DND-41 (cell line): Measurements from ENCODE around the gene PGLYRP3.
"Not testable (repeated sequence)": the region's sequence is repeated elsewhere in the genome, so short reads cannot be mapped to it uniquely, and the experiment has no call there.

Source experiments
- ATAC-seq: fragments of 200-7000 bp; cut with Tn5 transposase; 3 replicates; pipeline ENCODE4 v1.9.1; 2021; ENCODE audit warnings: low read depth; ENCODE audit not compliant: insufficient read depth
- DNase-seq: peaks from one replicate; pipeline ENCODE4 v3.0.0-alpha.2; 2020
- H2AFZ ChIP-seq: 2 replicates; pipeline ENCODE4 v1.6.0; 2012; ENCODE audit warnings: low read depth, low read length
- H3K27ac ChIP-seq: 2 replicates; pipeline ENCODE4 v1.5.1; 2012; ENCODE audit warnings: low read length, inconsistent platforms
- H3K27me3 ChIP-seq: fragments of 200-600 bp; sonication (generic); 2 replicates; pipeline ENCODE4 v1.6.0; 2012; ENCODE audit warnings: low read length, mild to moderate bottlenecking, inconsistent platforms; ENCODE audit not compliant: insufficient read depth, poor library complexity
- H3K36me3 ChIP-seq: 2 replicates; pipeline ENCODE4 v1.5.1; 2012; ENCODE audit warnings: low read length, inconsistent platforms; ENCODE audit not compliant: insufficient read depth
- H3K4me1 ChIP-seq: 2 replicates; pipeline ENCODE4 v1.5.1; 2012; ENCODE audit warnings: mild to moderate bottlenecking, low read length; ENCODE audit not compliant: insufficient read depth
- H3K4me2 ChIP-seq: 2 replicates; pipeline ENCODE4 v1.6.0; 2012; ENCODE audit warnings: mild to moderate bottlenecking, moderate library complexity, low read length, inconsistent platforms; ENCODE audit not compliant: insufficient read depth
- H3K4me3 ChIP-seq, 2 experiments: fragments of 200-600 bp in 1 of 2; shearing (Covaris generic) in 1 of 2; 2 replicates each; pipeline ENCODE4 v1.5.1; 2012 to 2016; ENCODE audit warnings: inconsistent platforms in 2 of 2, low read length in 2 of 2, mild to moderate bottlenecking in 2 of 2, low read depth in 1 of 2, moderate library complexity in 1 of 2
- H3K79me2 ChIP-seq: 2 replicates; pipeline ENCODE4 v1.6.0; 2012; ENCODE audit warnings: low read length, inconsistent platforms; ENCODE audit not compliant: insufficient read depth
- H3K9ac ChIP-seq: 2 replicates; pipeline ENCODE4 v1.6.0; 2012; ENCODE audit warnings: low read depth, mild to moderate bottlenecking, inconsistent platforms, low read length, moderate library complexity
- H3K9me3 ChIP-seq: 2 replicates; pipeline ENCODE4 v1.5.1; 2012; ENCODE audit warnings: low read length, moderate library complexity, mild to moderate bottlenecking, inconsistent platforms; ENCODE audit not compliant: insufficient read depth, severe bottlenecking
- H4K20me1 ChIP-seq: 2 replicates; pipeline ENCODE4 v1.6.0; 2012; ENCODE audit warnings: low read length; ENCODE audit not compliant: insufficient read depth
- CTCF ChIP-seq: IDR thresholded peaks from 2 replicates; pipeline ENCODE4 v1.5.1; 2012; ENCODE audit warnings: borderline replicate concordance, low read length, moderate library complexity, mild to moderate bottlenecking; ENCODE audit not compliant: poor library complexity, severe bottlenecking; ENCODE audit errors: extremely low read depth
- EZH2 ChIP-seq: IDR thresholded peaks from 3 replicates; pipeline ENCODE4 v1.6.1; 2012; ENCODE audit warnings: borderline replicate concordance, low read depth, mild to moderate bottlenecking, moderate library complexity, low read length, inconsistent platforms; ENCODE audit not compliant: severe bottlenecking

The PGLYRP3 gene

GRCh38 chr1:153336650-153337049 lies 23.9 kb upstream of the PGLYRP3 start:
- DNase-seq: no peak
- Histone ChIP-seq H3K4me1 (no peaks in the 10 kb centered on the region), H3K36me3 (no peaks in the 10 kb centered on the region), H3K9ac (no peak overlapping the region), H3K27me3 (peaks cover 5% of the 10 kb centered on the region), H3K4me2 (no peak overlapping the region), H3K79me2 (no peaks in the 10 kb centered on the region), H4K20me1 (no peaks in the 10 kb centered on the region), H3K9me3 (no peaks in the 10 kb centered on the region), H3K27ac (no peak overlapping the region), H3K4me3 (no peak overlapping the region), H2AFZ (no peak overlapping the region)
- TF ChIP-seq EZH2 (no peak), CTCF (no peak)
- ATAC-seq: no peak

GRCh38 chr1:153333902-153334301 lies 21.1 kb upstream of the PGLYRP3 start:
- no peak overlapping the region for H3K4me3 ChIP-seq
- no peak overlapping the region for H3K9ac ChIP-seq
- H3K27me3 ChIP-seq: peaks cover 5% of the 10 kb centered on the region
- no peaks in the 10 kb centered on the region for H3K36me3 ChIP-seq
- no peaks in the 10 kb centered on the region for H4K20me1 ChIP-seq
- no peak overlapping the region for H3K27ac ChIP-seq
- H3K9me3 ChIP-seq: no peaks in the 10 kb centered on the region
- H3K4me2 ChIP-seq: no peak overlapping the region
- no peaks in the 10 kb centered on the region for H3K79me2 ChIP-seq
- no peak for DNase-seq
- no peaks in the 10 kb centered on the region for H3K4me1 ChIP-seq
- H2AFZ ChIP-seq: no peak overlapping the region
- TF ChIP-seq CTCF (no peak), EZH2 (no peak)
- ATAC-seq: no peak

- H3K27me3 ChIP-seq: no peaks in the 10 kb centered on the region
- DNase-seq (no peak), ATAC-seq (no peak)
- peaks cover 2% of the 10 kb centered on the region for H3K9me3 ChIP-seq
- no peaks in the 10 kb centered on the region for H4K20me1 ChIP-seq
- H3K79me2 ChIP-seq: no peaks in the 10 kb centered on the region
- no peak overlapping the region for H3K9ac ChIP-seq
- no peak overlapping the region for H3K4me2 ChIP-seq
- H3K4me3 ChIP-seq: no peak overlapping the region
- no peak overlapping the region for H2AFZ ChIP-seq
- H3K4me1 ChIP-seq: no peaks in the 10 kb centered on the region
- no peak overlapping the region for H3K27ac ChIP-seq
- no peaks in the 10 kb centered on the region for H3K36me3 ChIP-seq
- TF ChIP-seq CTCF: no peak
- TF ChIP-seq EZH2: no peak
These were observed 12.2 kb upstream of the PGLYRP3 start for GRCh38 chr1:153324912-153325311.

GRCh38 chr1:153322568-153322967 lies 9.8 kb upstream of the PGLYRP3 start:
- Histone ChIP-seq H3K4me3 (no peak overlapping the region), H2AFZ (no peak overlapping the region), H3K4me2 (no peak overlapping the region), H3K79me2 (no peaks in the 10 kb centered on the region), H3K27ac (no peak overlapping the region), H3K36me3 (no peaks in the 10 kb centered on the region), H3K27me3 (no peaks in the 10 kb centered on the region), H3K9me3 (peaks cover 2% of the 10 kb centered on the region), H3K9ac (no peak overlapping the region), H3K4me1 (no peaks in the 10 kb centered on the region), H4K20me1 (no peaks in the 10 kb centered on the region)
- ATAC-seq (no peak), DNase-seq (no peak)
- TF ChIP-seq CTCF: no peak

- not testable (repeated sequence) for DNase-seq, H3K27me3 ChIP-seq, H4K20me1 ChIP-seq, H3K4me1 ChIP-seq, H3K9ac ChIP-seq, H2AFZ ChIP-seq, H3K4me3 ChIP-seq, ATAC-seq, H3K4me2 ChIP-seq, H3K79me2 ChIP-seq, H3K9me3 ChIP-seq, H3K36me3 ChIP-seq, H3K27ac ChIP-seq
These were observed 5.4 kb upstream of the PGLYRP3 start for GRCh38 chr1:153318145-153318544.

GRCh38 chr1:153316013-153316412 lies 3.3 kb upstream of the PGLYRP3 start:
- not testable (repeated sequence) for H3K79me2 ChIP-seq, H3K9me3 ChIP-seq, DNase-seq, H3K4me2 ChIP-seq, H4K20me1 ChIP-seq, H3K4me3 ChIP-seq, H3K9ac ChIP-seq, H2AFZ ChIP-seq, H3K36me3 ChIP-seq, ATAC-seq, H3K4me1 ChIP-seq, H3K27ac ChIP-seq
- peaks cover 10% of the 10 kb centered on the region for H3K27me3 ChIP-seq
